OCI-LY7 (cell line): Measurements from ENCODE around the gene AURKAIP1. TPM values are rescaled to one million over a fixed set of nuclear protein-coding genes. Genes with fewer than 3 reads are reported as not detected.
"Not testable (repeated sequence)": the region's sequence is repeated elsewhere in the genome, so short reads cannot be mapped to it uniquely, and the experiment has no call there.

Experiments used
- BruUV-seq: library from RNA; stranded (reverse); fragments of 400-500 nt; replicated peaks from 2 replicates; lab custom pipeline; 2021; lab: Mats Ljungman, UMichigan
- CTCF ChIA-PET: fragments of 300-600 bp; sonication (Branson Sonifier 250); formaldehyde crosslinking; loops from one replicate; lab custom pipeline; 2022; ENCODE audit warnings: antibody characterized with exemption; ENCODE audit not compliant: unreplicated experiment; lab: Charles Lee
- POLR2A ChIA-PET: fragments of 300-600 bp; sonication (Branson Sonifier 250); formaldehyde crosslinking; loops from one replicate; lab custom pipeline; 2022; ENCODE audit warnings: antibody characterized with exemption; lab: Charles Lee
- DNase-seq: peaks from one replicate; pipeline ENCODE4 v3.0.0-alpha.2; 2015; ENCODE audit warnings: low spot score
- H2AFZ ChIP-seq: fragments of 200-600 bp; sonication (generic), shearing (Covaris generic); 2 replicates; pipeline ENCODE4 v1.6.1; 2014; ENCODE audit warnings: mild to moderate bottlenecking, antibody characterized with exemption, low read length, moderate library complexity
- H3K27ac ChIP-seq: fragments of 200-600 bp; sonication (generic); 2 replicates; pipeline ENCODE4 v1.5.1; 2014; ENCODE audit warnings: mixed run types, low read depth, mild to moderate bottlenecking, moderate library complexity, low read length, inconsistent platforms; ENCODE audit not compliant: poor library complexity, severe bottlenecking
- H3K36me3 ChIP-seq: fragments of 200-600 bp; sonication (generic); 2 replicates; pipeline ENCODE4 v1.6.1; 2014; ENCODE audit warnings: mild to moderate bottlenecking, antibody characterized with exemption, low read length, moderate library complexity, mixed read lengths; ENCODE audit not compliant: insufficient read depth
- H3K4me1 ChIP-seq: fragments of 200-600 bp; sonication (generic); 2 replicates; pipeline ENCODE4 v1.5.1; 2014; ENCODE audit warnings: mild to moderate bottlenecking, low read length; ENCODE audit not compliant: insufficient read depth, poor library complexity, severe bottlenecking
- H3K4me2 ChIP-seq: fragments of 200-600 bp; sonication (generic); 2 replicates; pipeline ENCODE4 v1.6.1; 2014; ENCODE audit warnings: mild to moderate bottlenecking, low read length
- H3K4me3 ChIP-seq: fragments of 200-600 bp; sonication (generic); 2 replicates; pipeline ENCODE4 v1.5.1; 2014; ENCODE audit warnings: mild to moderate bottlenecking, low read depth, low read length; ENCODE audit not compliant: poor library complexity, severe bottlenecking
- H3K79me2 ChIP-seq: fragments of 200-600 bp; sonication (generic); 2 replicates; pipeline ENCODE4 v1.6.1; 2016; ENCODE audit warnings: low read depth, mild to moderate bottlenecking, low read length, moderate library complexity, mixed read lengths; ENCODE audit not compliant: insufficient read depth
- H3K9me2 ChIP-seq: fragments of 200-600 bp; sonication (generic); 2 replicates; pipeline ENCODE4 v1.6.1; 2016; ENCODE audit warnings: mild to moderate bottlenecking, low read length, mixed read lengths; ENCODE audit not compliant: insufficient read depth
- H3K9me3 ChIP-seq: fragments of 200-600 bp; sonication (generic); 2 replicates; pipeline ENCODE4 v1.6.1; 2014; ENCODE audit warnings: mild to moderate bottlenecking, mixed run types, low read length, mixed read lengths
- H4K20me1 ChIP-seq: fragments of 200-600 bp; sonication (generic); 2 replicates; pipeline ENCODE4 v1.6.1; 2014; ENCODE audit warnings: mild to moderate bottlenecking, antibody characterized with exemption, low read length, moderate library complexity, mixed read lengths; ENCODE audit not compliant: insufficient read depth
- CTCF ChIP-seq: fragments of 200-600 bp; sonication (generic); conservative IDR thresholded peaks from 2 replicates; pipeline ENCODE4 v1.5.1; 2014; ENCODE audit warnings: mild to moderate bottlenecking, antibody characterized with exemption, low read length, moderate library complexity, mixed read lengths
- EZH2phosphoT487 ChIP-seq: fragments of 200-600 bp; sonication (generic); IDR thresholded peaks from 2 replicates; pipeline ENCODE4 v1.6.1; 2018; ENCODE audit warnings: low read depth, borderline replicate concordance, mild to moderate bottlenecking, mixed run types, antibody characterized with exemption, low read length, moderate library complexity, mixed read lengths
- intact Hi-C: fragments of 100-400 bp; cut with micrococcal nuclease; formaldehyde crosslinking; loops from one replicate; pipeline ENCODE4 v1.10.0; 2022; ENCODE audit not compliant: unreplicated experiment
- total RNA-seq, 2 experiments: library from RNA; depleted of rRNA in 1 of 2; stranded (reverse); fragments of >200 nt in 1 of 2; shearing (Covaris generic) in 1 of 2; gene quantifications; 2 replicates each; pipeline ENCODE4 v1.2.3, GENCODE V29; 2014 to 2022

AURKAIP1 gene
- total RNA-seq, 2 experiments from 2014 or later = 163 to 172 TPM

GRCh38 chr1:1370771-1371300 is 4.2 kb downstream of the AURKAIP1 start:
- no peak overlapping the region for H3K27ac ChIP-seq
- H3K4me3 ChIP-seq = no peak overlapping the region
- peaks cover 38% of the 10 kb centered on the region for H3K36me3 ChIP-seq
- peaks cover 26% of the 10 kb centered on the region for H3K4me1 ChIP-seq
- H2AFZ ChIP-seq = no peak overlapping the region
- no peaks in the 10 kb centered on the region for H3K9me2 ChIP-seq
- POLR2A ChIA-PET = no interaction called here
- intact Hi-C loops = no loop called here
- no peak for DNase-seq
- TF ChIP-seq CTCF (no peak), EZH2phosphoT487 (no peak)
- H4K20me1 ChIP-seq = no peaks in the 10 kb centered on the region
- no peak overlapping the region for H3K4me2 ChIP-seq
- BruUV-seq = no TSS peak
- H3K9me3 ChIP-seq = peaks cover 15% of the 10 kb centered on the region
- peaks cover 20% of the 10 kb centered on the region for H3K79me2 ChIP-seq
- CTCF ChIA-PET = no interaction called here

- H4K20me1 ChIP-seq, H3K4me2 ChIP-seq, POLR2A ChIA-PET, H2AFZ ChIP-seq, BruUV-seq, intact Hi-C loops, DNase-seq, CTCF ChIA-PET, H3K9me2 ChIP-seq, H3K4me3 ChIP-seq, H3K27ac ChIP-seq: not testable (repeated sequence)
- Histone ChIP-seq H3K9me3 (peaks cover 17% of the 10 kb centered on the region), H3K36me3 (peaks cover 38% of the 10 kb centered on the region), H3K79me2 (peaks cover 20% of the 10 kb centered on the region), H3K4me1 (peaks cover 25% of the 10 kb centered on the region)
Measured at GRCh38 chr1:1370094-1370493, 4.9 kb downstream of the AURKAIP1 start.

- H2AFZ ChIP-seq = no peak overlapping the region
- no peak overlapping the region for H3K4me2 ChIP-seq
- DNase-seq = no peak
- intact Hi-C loops = no loop called here
- ChIA-PET POLR2A (no interaction called here), CTCF (no interaction called here)
- peaks cover 17% of the 10 kb centered on the region for H3K9me3 ChIP-seq
- H3K27ac ChIP-seq = no peak overlapping the region
- no peak overlapping the region for H3K4me3 ChIP-seq
- no TSS peak for BruUV-seq
- TF ChIP-seq EZH2phosphoT487 (no peak), CTCF (no peak)
- H4K20me1 ChIP-seq = no peaks in the 10 kb centered on the region
- peaks cover 21% of the 10 kb centered on the region; the same call in 1 of the 2 replicates for H3K36me3 ChIP-seq
- peaks cover 10% of the 10 kb centered on the region for H3K4me1 ChIP-seq
- no peaks in the 10 kb centered on the region for H3K9me2 ChIP-seq
- no peaks in the 10 kb centered on the region for H3K79me2 ChIP-seq
Measured at GRCh38 chr1:1367315-1367714, 7.7 kb downstream of the AURKAIP1 start.
